Measurements from ENCODE around the gene NEAT1. TPM values are rescaled to one million over a fixed set of nuclear protein-coding genes. Genes with fewer than 3 reads are reported as not detected.

NEAT1 gene
- total and polyA plus RNA-seq, 9 of the 15 experiments (the other 6 are each of a cell fraction or from before 2014, with no cell fraction given) = 20.1 to 389 (median 62.8) TPM

DNA sequence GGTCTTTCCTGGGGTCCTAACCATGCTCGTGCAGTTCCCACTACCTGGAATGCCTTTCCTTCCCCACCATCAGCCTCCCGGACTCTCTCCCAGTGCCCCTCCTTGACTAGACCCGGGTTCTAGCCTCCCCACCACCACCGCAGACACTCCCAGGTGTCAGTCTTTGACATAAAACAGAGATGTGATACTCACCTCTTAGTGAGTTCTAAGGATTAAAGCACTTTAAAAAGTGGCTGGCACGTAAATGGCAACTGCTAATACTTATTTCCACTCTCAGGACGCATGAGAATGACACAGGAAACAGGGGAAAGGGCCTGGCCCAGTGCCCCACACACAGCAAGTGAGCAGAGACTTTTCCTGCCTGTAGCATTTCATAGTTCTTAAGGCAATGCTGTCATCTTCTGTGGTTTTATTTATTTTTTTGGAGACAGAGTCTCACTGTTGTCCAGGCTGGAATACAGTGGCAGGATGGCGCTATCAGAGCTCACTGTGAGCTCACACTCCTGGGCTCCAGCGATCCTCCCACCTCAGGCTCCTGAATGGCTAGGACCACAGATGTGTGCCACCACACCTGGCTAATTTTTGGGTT, 38.2 kb upstream of the NEAT1 start:
- Histone ChIP-seq H3K36me3 (ENCODE audit: control insufficient read depth, insufficient read depth, low read length) (peaks cover 18% of the 10 kb centered on the region; the same call in 2 of the 3 replicates), H3K4me1 (replicated peaks in 1 of 2; ENCODE audit: control insufficient read depth in 2 of 2, insufficient read depth in 2 of 2, low read length in 2 of 2) (peaks cover 47 to 77% of the 10 kb centered on the region in 2 experiments), H3K9me1 (ENCODE audit: control insufficient read depth, insufficient read depth, low read length) (no peaks in the 10 kb centered on the region), H2AFZ (ENCODE audit: low read depth, low read length) (no peak overlapping the region; the same call in 1 of the 2 replicates), H3K79me2 (ENCODE audit: control insufficient read depth, insufficient read depth, low read length) (peaks cover 28% of the 10 kb centered on the region), H3K4me3 (no peak overlapping the region), H3K9me3 (replicated peaks; ENCODE audit: control insufficient read depth, insufficient read depth, low read depth, low read length) (no peaks in the 10 kb centered on the region; the same call in 1 of the 2 replicates), H3K27me3 (ENCODE audit: control insufficient read depth in 2 of 2, insufficient read depth in 2 of 2, low read length in 2 of 2) (no peaks in the 10 kb centered on the region), H3K9ac (ENCODE audit: insufficient read depth in 1 of 2, low read depth in 2 of 2, low read length in 2 of 2) (peak overlapping the region in 1 of 2 experiments; percentile 68; a peak in 1 of 4 replicates), H3K4me2 (ENCODE audit: insufficient read depth, low read length) (no peak overlapping the region), H4K20me1 (replicated peaks; ENCODE audit: control insufficient read depth, insufficient read depth, low read length) (0 out of 2 replicates have a peak, but pooled peaks cover 3% of the 10 kb centered on the region), H3K27ac (ENCODE audit: extremely low read depth, low read depth, low read length) (peak overlapping the region; percentile 9; the same call in 2 of the 3 replicates)
- no TSS peak for BruUV-seq (replicated peaks)
- DNase-seq (ENCODE audit: extremely low read depth in 1 of 4, low spot score in 3 of 4) (no peak), ATAC-seq (no peak), FAIRE-seq (no peak)
- CTCF ChIA-PET (ENCODE audit: low intra/inter-chr PET ratio) = interaction anchor here (0.6 kb wide), 1 partner anchor 88 kb away, joined by 4 read pairs; no protein-coding TSS in a partner anchor
- intact Hi-C loops (cut with micrococcal nuclease) = no loop called here
- POLR2A ChIA-PET = interaction anchor here (0.6 to 16.2 kb wide), 6 partner anchors 13 to 930 kb away, joined by 4 to 253 read pairs (median 5); partner anchors contain the start of genes MALAT1 and NEAT1
- TF ChIP-seq WHSC1 (IDR thresholded peaks at IDR 0.05; ENCODE audit: low read length) = no peak
- TF ChIP-seq, protein P1, sequence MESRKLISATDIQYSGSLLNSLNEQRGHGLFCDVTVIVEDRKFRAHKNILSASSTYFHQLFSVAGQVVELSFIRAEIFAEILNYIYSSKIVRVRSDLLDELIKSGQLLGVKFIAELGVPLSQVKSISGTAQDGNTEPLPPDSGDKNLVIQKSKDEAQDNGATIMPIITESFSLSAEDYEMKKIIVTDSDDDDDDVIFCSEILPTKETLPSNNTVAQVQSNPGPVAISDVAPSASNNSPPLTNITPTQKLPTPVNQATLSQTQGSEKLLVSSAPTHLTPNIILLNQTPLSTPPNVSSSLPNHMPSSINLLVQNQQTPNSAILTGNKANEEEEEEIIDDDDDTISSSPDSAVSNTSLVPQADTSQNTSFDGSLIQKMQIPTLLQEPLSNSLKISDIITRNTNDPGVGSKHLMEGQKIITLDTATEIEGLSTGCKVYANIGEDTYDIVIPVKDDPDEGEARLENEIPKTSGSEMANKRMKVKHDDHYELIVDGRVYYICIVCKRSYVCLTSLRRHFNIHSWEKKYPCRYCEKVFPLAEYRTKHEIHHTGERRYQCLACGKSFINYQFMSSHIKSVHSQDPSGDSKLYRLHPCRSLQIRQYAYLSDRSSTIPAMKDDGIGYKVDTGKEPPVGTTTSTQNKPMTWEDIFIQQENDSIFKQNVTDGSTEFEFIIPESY (CRISPR knock-in tag; IDR thresholded peaks at IDR 0.05) = peak; percentile 62; the same call in 1 of the 2 replicates
- 60% methylated on average over 8 of the region's 8 CpGs for WGBS (ENCODE audit: insufficient coverage, low coverage, missing lambda C conversion rate)
- in situ Hi-C loops (cut with MboI) = no loop called here

All from K562 (cell line).